Endothelial cell of umbilical vein (primary cell): ENCODE measurements around the gene TYSND1. TPM values are rescaled to one million over a fixed set of nuclear protein-coding genes. Genes with fewer than 3 reads are reported as not detected.

Experiments used
- BruUV-seq: library from RNA; stranded (reverse); fragments of 400-500 nt; replicated peaks from 2 replicates; lab custom pipeline; 2021; lab: Mats Ljungman, UMichigan
- CTCF ChIA-PET: fragments of 300-600, 350-600 bp; sonication (Branson Sonifier 250); formaldehyde crosslinking; loops from one replicate; lab custom pipeline; 2021; ENCODE audit warnings: antibody characterized with exemption, inconsistent platforms; lab: Charles Lee
- POLR2A ChIA-PET: fragments of 300-600, 350-600 bp; sonication (Branson Sonifier 250); formaldehyde crosslinking; loops from one replicate; lab custom pipeline; 2021; ENCODE audit warnings: antibody characterized with exemption, inconsistent platforms; lab: Charles Lee
- DNase-seq: peaks from one replicate; pipeline ENCODE4 v3.0.0-alpha.2; 2011; ENCODE audit warnings: low read depth, low spot score
- FAIRE-seq: peaks from 2 replicates; lab custom pipeline; 2011; peaks lifted over from hg19 to GRCh38; lab: Jason Lieb, UNC
- H2AFZ ChIP-seq: 2 replicates; pipeline ENCODE4 v1.6.0; 2012; ENCODE audit warnings: low read depth, low read length, control low read depth, inconsistent platforms
- H3K27ac ChIP-seq: 2 replicates; pipeline ENCODE4 v1.5.1; 2011; ENCODE audit warnings: low read depth, mild to moderate bottlenecking, control low read depth, low read length, moderate library complexity; ENCODE audit not compliant: insufficient read depth
- H3K27me3 ChIP-seq, 2 experiments: 2 replicates each; pipeline versions ENCODE4 v1.6.0 to v1.6.1; 2011; ENCODE audit warnings: low read length in 2 of 2, mixed read lengths in 1 of 2; ENCODE audit not compliant: control insufficient read depth in 2 of 2, insufficient read depth in 2 of 2
- H3K36me3 ChIP-seq, 2 experiments: 2 replicates in 1 of 2; 3 replicates in 1 of 2; pipeline ENCODE4 v1.5.1; 2011; ENCODE audit warnings: low read length in 2 of 2, mild to moderate bottlenecking in 1 of 2, moderate library complexity in 1 of 2; ENCODE audit not compliant: control insufficient read depth in 2 of 2, insufficient read depth in 2 of 2; ENCODE audit errors: extremely low read depth in 1 of 2
- H3K4me1 ChIP-seq: 3 replicates; pipeline ENCODE4 v1.5.1; 2011; ENCODE audit warnings: mild to moderate bottlenecking, low read length; ENCODE audit not compliant: control insufficient read depth, insufficient read depth; ENCODE audit errors: extremely low read depth
- H3K4me2 ChIP-seq: 2 replicates; pipeline ENCODE4 v1.6.1; 2011; ENCODE audit warnings: low read length, control low read depth, mixed read lengths; ENCODE audit not compliant: insufficient read depth
- H3K4me3 ChIP-seq, 3 experiments: fragments of 200-600 bp in 1 of 3; sonication (generic), shearing (Covaris generic) in 1 of 3; replicated peaks in 1 of 3; 2 replicates each; pipeline ENCODE4 v1.5.1; 2011 to 2016; ENCODE audit warnings: control low read depth in 3 of 3, low read length in 3 of 3, mild to moderate bottlenecking in 2 of 3, inconsistent platforms in 1 of 3, low read depth in 1 of 3, moderate library complexity in 1 of 3; ENCODE audit not compliant: insufficient read depth in 1 of 3
- H3K79me2 ChIP-seq: 2 replicates; pipeline ENCODE4 v1.6.0; 2012; ENCODE audit warnings: low read length, inconsistent platforms; ENCODE audit not compliant: control insufficient read depth, insufficient read depth
- H3K9ac ChIP-seq: replicated peaks from 2 replicates; pipeline ENCODE3; 2011; ENCODE audit warnings: low read length, control low read depth; ENCODE audit not compliant: insufficient read depth; ENCODE audit errors: extremely low read depth
- H3K9me1 ChIP-seq: replicated peaks from 3 replicates; pipeline ENCODE4 v1.6.0; 2011; ENCODE audit warnings: mild to moderate bottlenecking, low read length; ENCODE audit not compliant: control insufficient read depth, insufficient read depth; ENCODE audit errors: extremely low read depth
- H3K9me3 ChIP-seq: replicated peaks from 2 replicates; pipeline ENCODE4 v1.5.1; 2012; ENCODE audit warnings: low read length, inconsistent platforms; ENCODE audit not compliant: control insufficient read depth, insufficient read depth
- H4K20me1 ChIP-seq: replicated peaks from 2 replicates; pipeline ENCODE3; 2011; ENCODE audit warnings: mild to moderate bottlenecking, low read length; ENCODE audit not compliant: control insufficient read depth, insufficient read depth; ENCODE audit errors: extremely low read depth
- CTCF ChIP-seq, 2 donors: IDR thresholded peaks; 1 replicate in 1 of 2; 2 replicates in 1 of 2; pipeline ENCODE4 v1.5.1; 2011; ENCODE audit warnings: low read length in 2 of 2, mild to moderate bottlenecking in 2 of 2, moderate library complexity in 2 of 2, control low read depth in 1 of 2, inconsistent platforms in 1 of 2, low read depth in 1 of 2; ENCODE audit not compliant: insufficient read depth in 1 of 2; ENCODE audit errors: extremely low read depth in 1 of 2
- EZH2 ChIP-seq: IDR thresholded peaks from 2 replicates; pipeline ENCODE4 v1.6.1; 2012; ENCODE audit warnings: borderline replicate concordance, low read depth, mild to moderate bottlenecking, moderate library complexity, low read length, inconsistent platforms; ENCODE audit not compliant: severe bottlenecking
- FOS ChIP-seq: IDR thresholded peaks from 2 replicates; pipeline ENCODE4 v1.6.1; 2011; ENCODE audit warnings: mild to moderate bottlenecking, low read length, moderate library complexity, borderline replicate concordance; ENCODE audit not compliant: insufficient read depth
- GATA2 ChIP-seq: IDR thresholded peaks from 2 replicates; pipeline ENCODE4 v1.7.0; 2011; ENCODE audit warnings: low read depth, mild to moderate bottlenecking, moderate library complexity, mixed read lengths, low read length; ENCODE audit not compliant: insufficient read length, insufficient read depth
- POLR2A ChIP-seq: IDR thresholded peaks from 2 replicates; pipeline ENCODE4 v1.6.1; 2012; ENCODE audit warnings: low read depth, mild to moderate bottlenecking, control low read depth, low read length
- POLR2AphosphoS5 ChIP-seq: IDR thresholded peaks from 2 replicates; pipeline ENCODE4 v1.6.1; 2012; ENCODE audit warnings: low read depth, mild to moderate bottlenecking, control low read depth, low read length, moderate library complexity; ENCODE audit not compliant: insufficient read depth
- dilution Hi-C: fragments of 300-500 bp; cut with MboI; formaldehyde crosslinking; loops from one replicate; pipeline ENCODE4 v1.15.0; 2019; ENCODE audit warnings: low sequenced_read_pairs; ENCODE audit not compliant: extremely low pct_ligation_motif_present
- intact Hi-C: fragments of 100-400 bp; cut with micrococcal nuclease; formaldehyde crosslinking; loops from one replicate; pipeline ENCODE4 v1.10.0; 2022
- polyA plus RNA-seq, 4 experiments: library from polyadenylated mRNA; depleted of rRNA in 3 of 4; stranded (reverse) in 3 of 4; unstranded in 1 of 4; fragments of >200 nt; gene quantifications; 2 replicates each; pipeline versions ENCODE4 v1.2.1 to v1.2.3, GENCODE V29; 2011 to 2012; ENCODE audit warnings: missing spikeins in 1 of 4
- total RNA-seq: library from RNA; stranded (reverse); gene quantifications from 2 replicates; pipeline ENCODE4 v1.2.3, GENCODE V29; 2021
- TF ChIP-seq, protein P1 (sequence below): IDR thresholded peaks from 2 replicates; pipeline ENCODE4 v1.6.1; 2011; ENCODE audit not compliant: insufficient read depth, insufficient read length

The TYSND1 gene
- total and polyA plus RNA-seq, 2 donors (not counting 3 experiments of a cell fraction or from before 2014, with no cell fraction given) = 5.1 to 7.8 TPM

DNA sequence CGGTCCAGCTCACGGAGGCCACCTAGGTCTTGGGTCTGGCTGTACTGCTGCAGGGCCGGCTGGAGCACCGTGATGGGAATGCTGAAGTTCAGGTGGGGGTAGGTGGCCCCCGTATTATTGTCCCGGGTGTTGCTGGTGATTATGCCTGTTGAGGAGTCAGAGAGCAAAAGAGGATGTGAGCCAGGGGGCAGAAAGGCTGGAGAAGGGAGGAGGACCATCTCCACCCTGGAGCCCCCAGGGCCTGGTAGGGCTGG lies 6.6 kb downstream of the TYSND1 start:
- POLR2A ChIA-PET = no interaction called here
- intact Hi-C loops = no loop called here
- no TSS peak for BruUV-seq

More for the DNA sequence above, 6.6 kb downstream of the TYSND1 start:
- Histone ChIP-seq H3K79me2 (peaks cover 1% of the 10 kb centered on the region), H3K4me1 (peaks cover 1% of the 10 kb centered on the region), H3K4me2 (no peak overlapping the region), H3K4me3 (no peak overlapping the region), H3K27me3 (no peaks in the 10 kb centered on the region), H2AFZ (no peak overlapping the region), H3K27ac (no peak overlapping the region), H3K36me3 (no peaks in the 10 kb centered on the region), H3K9me3 (no peaks in the 10 kb centered on the region), H3K9ac (no peak overlapping the region), H3K9me1 (no peaks in the 10 kb centered on the region), H4K20me1 (no peaks in the 10 kb centered on the region)
- dilution Hi-C loops = no loop called here
- CTCF ChIA-PET = interaction anchor here (5.9 kb wide), 1 partner anchor 24 kb away, joined by 35 read pairs; no protein-coding TSS in a partner anchor
- FAIRE-seq = no peak
- TF ChIP-seq, protein P1, sequence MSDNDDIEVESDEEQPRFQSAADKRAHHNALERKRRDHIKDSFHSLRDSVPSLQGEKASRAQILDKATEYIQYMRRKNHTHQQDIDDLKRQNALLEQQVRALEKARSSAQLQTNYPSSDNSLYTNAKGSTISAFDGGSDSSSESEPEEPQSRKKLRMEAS = no peak
- no peak for TF ChIP-seq EZH2
- TF ChIP-seq GATA2 = no peak
- TF ChIP-seq POLR2AphosphoS5 = no peak
- TF ChIP-seq POLR2A = no peak
- TF ChIP-seq CTCF (IDR thresholded peaks at IDR 0.05; ENCODE audit: extremely low read depth in 1 of 2, insufficient read depth in 1 of 2, low read depth in 1 of 2, low read length in 2 of 2) = no peak
- no peak for TF ChIP-seq FOS
- DNase-seq = no peak
